Right atrium auricular region (tissue), 2 donors: ENCODE data around the gene PDE9A. TPM values are rescaled to one million over a fixed set of nuclear protein-coding genes. Genes with fewer than 3 reads are reported as not detected.

ENCODE experiments used
- DNase-seq: peaks from one replicate; pipeline ENCODE4 v3.0.0-alpha.2; 2019; ENCODE audit warnings: low spot score
- H3K27ac ChIP-seq, 2 donors: fragments of 200-600 bp; sonication (generic); 1 replicate in 1 of 2; 2 replicates in 1 of 2; pipeline ENCODE4 v1.5.1; 2016 to 2019
- H3K27me3 ChIP-seq, 2 donors: fragments of 200-600 bp; sonication (generic); one replicate each; pipeline versions ENCODE4 v1.5.1 to v1.6.0; 2017 to 2019
- H3K36me3 ChIP-seq: fragments of 200-600 bp; sonication (generic); one replicate; pipeline ENCODE4 v1.5.1; 2016
- H3K4me1 ChIP-seq, 2 donors: fragments of 200-600 bp; sonication (generic); one replicate each; pipeline versions ENCODE4 v1.5.1 to v1.6.0; 2017 to 2019
- H3K4me3 ChIP-seq, 2 donors: fragments of 200-600 bp; sonication (generic); 1 replicate in 1 of 2; 2 replicates in 1 of 2; pipeline ENCODE4 v1.5.1; 2017 to 2019; ENCODE audit warnings: mild to moderate bottlenecking in 1 of 2, moderate library complexity in 1 of 2
- H3K9me3 ChIP-seq, 2 donors: fragments of 200-600 bp; sonication (generic); one replicate each; pipeline ENCODE4 v1.5.1; 2019
- CTCF ChIP-seq, 2 donors: fragments of 200-600 bp; sonication (generic); IDR thresholded peaks; one replicate each; pipeline ENCODE4 v1.5.1; 2019; ENCODE audit warnings: antibody characterized with exemption in 2 of 2
- total RNA-seq, 2 donors: library from RNA; depleted of rRNA; stranded (reverse); fragments of >200 nt; gene quantifications; one replicate each; pipeline ENCODE4 v1.1.0, GENCODE V29; 2016

The PDE9A gene
- total RNA-seq, 2 donors from 2014 or later: 1.1 to 2.0 TPM

- Histone ChIP-seq H3K4me3 (no peak overlapping the region), H3K27me3 (no peaks in the 10 kb centered on the region), H3K27ac (no peak overlapping the region), H3K4me1 (no peaks in the 10 kb centered on the region), H3K9me3 (peaks cover 0 to 2% of the 10 kb centered on the region in 2 donors), H3K36me3 (no peaks in the 10 kb centered on the region)
- TF ChIP-seq CTCF (IDR thresholded peaks at IDR 0.05): no peak
- no peak for DNase-seq
These were observed 43.1 kb downstream of the PDE9A start for GRCh38 chr21:42696501-42697040.

GRCh38 chr21:42698733-42699132, 45.3 kb downstream of the PDE9A start:
- Histone ChIP-seq H3K4me3 (no peak overlapping the region), H3K4me1 (no peaks in the 10 kb centered on the region), H3K27me3 (no peaks in the 10 kb centered on the region), H3K27ac (no peak overlapping the region), H3K36me3 (no peaks in the 10 kb centered on the region), H3K9me3 (peaks cover 0 to 9% of the 10 kb centered on the region in 2 donors)
- DNase-seq: no peak
- no peak for TF ChIP-seq CTCF (IDR thresholded peaks at IDR 0.05)

DNA sequence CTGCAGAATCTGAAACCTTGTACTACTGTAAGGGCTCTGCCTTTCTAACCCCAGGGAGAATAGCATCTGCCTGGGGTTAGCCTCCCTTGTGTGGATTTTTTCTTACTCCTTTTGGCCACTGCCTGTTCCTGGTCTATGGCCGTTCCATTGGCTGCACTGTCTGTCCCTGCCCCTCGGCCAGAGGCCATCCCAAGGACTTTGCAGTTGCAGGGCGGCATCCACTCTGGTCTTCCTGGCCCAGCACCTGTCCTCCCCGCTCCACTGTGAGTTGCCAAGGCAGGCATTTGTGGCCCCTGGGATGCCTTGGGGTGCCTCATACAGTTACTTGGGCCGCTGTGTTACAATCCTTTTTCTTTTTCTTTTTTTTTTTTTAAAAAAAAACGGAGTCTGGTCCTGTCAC, 45.8 kb downstream of the PDE9A start:
- TF ChIP-seq CTCF (IDR thresholded peaks at IDR 0.05): no peak
- Histone ChIP-seq H3K9me3 (peaks cover 0 to 9% of the 10 kb centered on the region in 2 donors), H3K36me3 (no peaks in the 10 kb centered on the region), H3K27me3 (no peaks in the 10 kb centered on the region), H3K4me3 (no peak overlapping the region), H3K4me1 (no peaks in the 10 kb centered on the region), H3K27ac (no peak overlapping the region)
- no peak for DNase-seq

DNA sequence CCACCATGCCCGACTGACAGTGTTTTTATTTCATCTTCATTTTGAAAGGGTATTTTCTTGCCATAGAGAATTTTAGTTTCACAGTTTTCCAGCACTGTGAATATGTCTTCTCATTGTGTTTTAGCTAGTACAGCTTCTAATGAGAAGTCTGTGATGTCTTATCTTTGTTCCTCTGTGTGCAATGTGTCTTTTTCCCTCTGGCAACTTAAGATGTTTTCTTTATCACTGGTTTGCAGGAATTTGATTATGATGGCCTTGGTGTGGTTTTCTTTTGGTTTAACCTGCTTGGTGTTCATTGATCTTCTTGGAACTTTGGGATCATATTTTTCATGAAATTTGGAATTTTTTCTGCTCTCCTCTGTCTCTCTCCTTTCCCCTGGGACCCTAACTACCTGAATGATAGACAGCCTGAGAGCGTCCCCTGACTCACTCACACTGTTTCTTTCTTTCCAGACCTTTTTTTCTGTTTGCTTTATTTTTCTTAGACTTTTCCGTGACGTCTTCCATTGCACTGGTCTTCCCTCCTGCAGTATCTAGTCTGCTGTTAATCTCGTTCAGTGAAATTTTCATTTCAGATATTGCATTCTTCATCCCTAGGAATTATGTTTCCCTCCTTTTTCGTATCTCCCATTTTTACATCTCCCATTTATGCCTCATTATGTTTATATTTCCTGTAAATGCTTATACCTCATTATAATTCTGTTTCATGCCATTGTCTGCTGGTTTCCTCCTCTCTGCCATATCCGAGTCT, 48.5 kb downstream of the PDE9A start:
- Histone ChIP-seq H3K4me1 (no peaks in the 10 kb centered on the region), H3K4me3 (no peak overlapping the region), H3K27ac (no peak overlapping the region), H3K27me3 (no peaks in the 10 kb centered on the region), H3K9me3 (peaks cover 0 to 9% of the 10 kb centered on the region in 2 donors), H3K36me3 (no peaks in the 10 kb centered on the region)
- no peak for DNase-seq
- no peak for TF ChIP-seq CTCF (IDR thresholded peaks at IDR 0.05)

DNA sequence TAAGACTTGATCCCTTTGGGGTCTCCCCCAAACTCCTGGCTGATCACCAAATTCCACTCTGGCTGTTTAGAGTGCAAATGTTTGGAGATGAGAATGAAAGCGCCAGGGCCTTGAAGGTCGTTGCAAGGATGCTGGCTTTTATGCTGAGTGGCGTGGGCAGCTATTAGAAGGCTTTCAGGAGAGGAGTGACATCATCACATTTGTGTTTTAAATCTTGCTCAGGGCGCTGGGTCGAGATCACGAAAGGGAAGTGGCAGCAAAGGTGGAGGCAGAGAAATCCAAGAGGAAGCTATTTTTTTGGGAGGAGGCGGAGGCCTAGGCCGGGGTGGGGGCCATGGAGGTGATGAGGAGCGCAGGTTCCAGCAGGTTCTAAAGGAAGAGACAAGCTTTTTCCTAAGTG, 49.3 kb downstream of the PDE9A start:
- H3K36me3 ChIP-seq: no peaks in the 10 kb centered on the region
- H3K9me3 ChIP-seq: peaks cover 0 to 9% of the 10 kb centered on the region in 2 donors
- DNase-seq: no peak
- H3K4me1 ChIP-seq: no peaks in the 10 kb centered on the region
- H3K27me3 ChIP-seq: no peaks in the 10 kb centered on the region
- H3K4me3 ChIP-seq: no peak overlapping the region
- TF ChIP-seq CTCF (IDR thresholded peaks at IDR 0.05): no peak
- no peak overlapping the region for H3K27ac ChIP-seq
